ENCODE results near the gene CROCC.
"Not testable (repeated sequence)": the region's sequence is repeated elsewhere in the genome, so short reads cannot be mapped to it uniquely, and the experiment has no call there.

Gene CROCC

GRCh38 chr1:16927256-16927655, 5.5 kb downstream of the CROCC start:
- Histone ChIP-seq H3K4me3 (ENCODE audit: low read depth, low read length) (no peak overlapping the region), H3K79me2 (no peaks in the 10 kb centered on the region), H2AFZ (no peak overlapping the region), H3K36me3 (ENCODE audit: control insufficient read depth, insufficient read depth, low read length) (no peaks in the 10 kb centered on the region), H3K27ac (no peak overlapping the region), H3K9me3 (ENCODE audit: control insufficient read depth, low read length) (no peaks in the 10 kb centered on the region), H3K9ac (no peak overlapping the region), H3K4me2 (ENCODE audit: low read length) (no peak overlapping the region), H3K27me3 (ENCODE audit: control insufficient read depth, insufficient read depth, low read length) (no peaks in the 10 kb centered on the region), H3K4me1 (no peaks in the 10 kb centered on the region)
- TF ChIP-seq CTCF (IDR thresholded peaks at IDR 0.05): no peak

- Histone ChIP-seq H3K4me2 (ENCODE audit: low read length) (no peak overlapping the region), H3K4me3 (ENCODE audit: low read depth, low read length) (no peak overlapping the region), H3K4me1 (no peaks in the 10 kb centered on the region), H3K9me3 (ENCODE audit: control insufficient read depth, low read length) (no peaks in the 10 kb centered on the region), H3K27me3 (ENCODE audit: control insufficient read depth, insufficient read depth, low read length) (no peaks in the 10 kb centered on the region), H3K36me3 (ENCODE audit: control insufficient read depth, insufficient read depth, low read length) (no peaks in the 10 kb centered on the region), H2AFZ (no peak overlapping the region), H3K9ac (no peak overlapping the region), H3K27ac (no peak overlapping the region), H3K79me2 (no peaks in the 10 kb centered on the region)
- TF ChIP-seq CTCF (IDR thresholded peaks at IDR 0.05): no peak
Measured at GRCh38 chr1:16927711-16928485, 6.2 kb downstream of the CROCC start.

- H3K27ac ChIP-seq; H3K9ac ChIP-seq; H3K4me1 ChIP-seq; H3K36me3 ChIP-seq (ENCODE audit: control insufficient read depth, insufficient read depth, low read length); H3K9me3 ChIP-seq (ENCODE audit: control insufficient read depth, low read length); H3K27me3 ChIP-seq (ENCODE audit: control insufficient read depth, insufficient read depth, low read length); H3K4me3 ChIP-seq (ENCODE audit: low read depth, low read length); H3K79me2 ChIP-seq; H2AFZ ChIP-seq; H3K4me2 ChIP-seq (ENCODE audit: low read length): not testable (repeated sequence)
Measured at GRCh38 chr1:16929146-16930041, 7.7 kb downstream of the CROCC start.

GRCh38 chr1:16931206-16931934, 9.6 kb downstream of the CROCC start:
- H3K27ac ChIP-seq; H3K9me3 ChIP-seq (ENCODE audit: control insufficient read depth, low read length); H3K27me3 ChIP-seq (ENCODE audit: control insufficient read depth, insufficient read depth, low read length); H3K4me2 ChIP-seq (ENCODE audit: low read length); H3K4me3 ChIP-seq (ENCODE audit: low read depth, low read length); H3K9ac ChIP-seq; H3K4me1 ChIP-seq; H3K36me3 ChIP-seq (ENCODE audit: control insufficient read depth, insufficient read depth, low read length); H2AFZ ChIP-seq; H3K79me2 ChIP-seq: not testable (repeated sequence)

- not testable (repeated sequence) for H3K4me3 ChIP-seq (ENCODE audit: low read depth, low read length); H3K36me3 ChIP-seq (ENCODE audit: control insufficient read depth, insufficient read depth, low read length); H3K4me2 ChIP-seq (ENCODE audit: low read length); H2AFZ ChIP-seq; H3K79me2 ChIP-seq; H3K27me3 ChIP-seq (ENCODE audit: control insufficient read depth, insufficient read depth, low read length); H3K27ac ChIP-seq; H3K4me1 ChIP-seq; H3K9ac ChIP-seq; H3K9me3 ChIP-seq (ENCODE audit: control insufficient read depth, low read length)
Measured at GRCh38 chr1:16933945-16934344, 12.2 kb downstream of the CROCC start.

GRCh38 chr1:16936580-16936979, 14.8 kb downstream of the CROCC start:
- H3K79me2 ChIP-seq; H3K27me3 ChIP-seq (ENCODE audit: control insufficient read depth, insufficient read depth, low read length); H3K4me1 ChIP-seq; H3K4me2 ChIP-seq (ENCODE audit: low read length); H3K36me3 ChIP-seq (ENCODE audit: control insufficient read depth, insufficient read depth, low read length); H2AFZ ChIP-seq; H3K9me3 ChIP-seq (ENCODE audit: control insufficient read depth, low read length); H3K9ac ChIP-seq; H3K27ac ChIP-seq; H3K4me3 ChIP-seq (ENCODE audit: low read depth, low read length): not testable (repeated sequence)

Measured in parathyroid adenoma (tissue), 2 donors.